HG03064 (cell line): ENCODE results near the gene ODAD4.
A peak's percentile ranks its signal among the peaks of the same experiment; 100 is the strongest.

Source experiments
- ATAC-seq: cut with Tn5 transposase; IDR thresholded peaks from one replicate; pipeline ENCODE4 v1.9.1; 2021; ENCODE audit warnings: low read depth; ENCODE audit not compliant: unreplicated experiment

Gene ODAD4

GRCh38 chr17:41967141-41967920, 36.9 kb downstream of the ODAD4 start:
- ATAC-seq = peak; percentile 2

GRCh38 chr17:41967921-41968578, 37.6 kb downstream of the ODAD4 start:
- ATAC-seq = no peak

- no peak for ATAC-seq
Observed at GRCh38 chr17:41968676-41969075, 38.3 kb downstream of the ODAD4 start.

- no peak for ATAC-seq
Observed at GRCh38 chr17:41970901-41971331, 40.5 kb downstream of the ODAD4 start.

- no peak for ATAC-seq
Observed at GRCh38 chr17:41971721-41972523, 41.5 kb downstream of the ODAD4 start.

GRCh38 chr17:41972571-41973407, 42.4 kb downstream of the ODAD4 start:
- ATAC-seq = no peak

GRCh38 chr17:41973408-41973811, 43.0 kb downstream of the ODAD4 start:
- ATAC-seq = no peak

GRCh38 chr17:41974031-41974430, 43.6 kb downstream of the ODAD4 start:
- no peak for ATAC-seq

GRCh38 chr17:41974658-41975057, 44.2 kb downstream of the ODAD4 start:
- no peak for ATAC-seq

GRCh38 chr17:41975099-41976083, 45.0 kb downstream of the ODAD4 start:
- no peak for ATAC-seq

- no peak for ATAC-seq
Observed at GRCh38 chr17:41976142-41976768, 45.8 kb downstream of the ODAD4 start.

GRCh38 chr17:41977991-41978390, 47.6 kb downstream of the ODAD4 start:
- no peak for ATAC-seq

GRCh38 chr17:41982026-41982760, 51.8 kb downstream of the ODAD4 start:
- ATAC-seq = no peak

- ATAC-seq = no peak
Observed at GRCh38 chr17:41984454-41984853, 54.0 kb downstream of the ODAD4 start.

- ATAC-seq = no peak
Observed at GRCh38 chr17:41985919-41986318, 55.5 kb downstream of the ODAD4 start.

- no peak for ATAC-seq
Observed at GRCh38 chr17:41986634-41987033, 56.2 kb downstream of the ODAD4 start.

- no peak for ATAC-seq
Observed at GRCh38 chr17:41987642-41988041, 57.2 kb downstream of the ODAD4 start.

- no peak for ATAC-seq
Observed at GRCh38 chr17:41988418-41988817, 58.0 kb downstream of the ODAD4 start.
